HG02798 (cell line): ENCODE results near the gene STMN1.
A peak's percentile ranks its signal among the peaks of the same experiment; 100 is the strongest.

Source experiments
- ATAC-seq: cut with Tn5 transposase; IDR thresholded peaks from one replicate; pipeline ENCODE4 v1.9.1; 2021; ENCODE audit warnings: mild to moderate bottlenecking; ENCODE audit not compliant: unreplicated experiment, poor library complexity

The STMN1 gene

GRCh38 chr1:25872713-25873112 is 33.5 kb downstream of the STMN1 start:
- ATAC-seq: no peak

- no peak for ATAC-seq
These were observed 34.3 kb downstream of the STMN1 start for GRCh38 chr1:25871704-25872494.

- ATAC-seq: no peak
These were observed 35.0 kb downstream of the STMN1 start for GRCh38 chr1:25871086-25871703.

GRCh38 chr1:25870614-25871013 is 35.6 kb downstream of the STMN1 start:
- ATAC-seq: no peak

- no peak for ATAC-seq
These were observed 36.2 kb downstream of the STMN1 start for GRCh38 chr1:25869909-25870606.

GRCh38 chr1:25867210-25867991 is 38.8 kb downstream of the STMN1 start:
- no peak for ATAC-seq

- no peak for ATAC-seq
These were observed 39.9 kb downstream of the STMN1 start for GRCh38 chr1:25866288-25866687.

- ATAC-seq: no peak
These were observed 41.8 kb downstream of the STMN1 start for GRCh38 chr1:25864434-25864833.

- no peak for ATAC-seq
These were observed 42.5 kb downstream of the STMN1 start for GRCh38 chr1:25863486-25864262.

- no peak for ATAC-seq
These were observed 43.3 kb downstream of the STMN1 start for GRCh38 chr1:25862785-25863485.

- no peak for ATAC-seq
These were observed 44.6 kb downstream of the STMN1 start for GRCh38 chr1:25861316-25862286.

- peak; percentile 93 for ATAC-seq
These were observed 47.1 kb downstream of the STMN1 start, which contains the start of gene AUNIP for GRCh38 chr1:25858906-25859789. Gene AUNIP (minus strand): TSS chr1:25859457. CDS start chr1:25859357, 100 bp downstream.

- ATAC-seq: no peak
These were observed 47.7 kb downstream of the STMN1 start for GRCh38 chr1:25858494-25858893.

- ATAC-seq: no peak
These were observed 49.4 kb downstream of the STMN1 start for GRCh38 chr1:25856856-25857255.

- no peak for ATAC-seq
These were observed 51.7 kb downstream of the STMN1 start for GRCh38 chr1:25854554-25854953.
